ENCODE measurements around the gene ARL2.
"Not testable (repeated sequence)": the region's sequence is repeated elsewhere in the genome, so short reads cannot be mapped to it uniquely, and the experiment has no call there.

Gene ARL2

DNA sequence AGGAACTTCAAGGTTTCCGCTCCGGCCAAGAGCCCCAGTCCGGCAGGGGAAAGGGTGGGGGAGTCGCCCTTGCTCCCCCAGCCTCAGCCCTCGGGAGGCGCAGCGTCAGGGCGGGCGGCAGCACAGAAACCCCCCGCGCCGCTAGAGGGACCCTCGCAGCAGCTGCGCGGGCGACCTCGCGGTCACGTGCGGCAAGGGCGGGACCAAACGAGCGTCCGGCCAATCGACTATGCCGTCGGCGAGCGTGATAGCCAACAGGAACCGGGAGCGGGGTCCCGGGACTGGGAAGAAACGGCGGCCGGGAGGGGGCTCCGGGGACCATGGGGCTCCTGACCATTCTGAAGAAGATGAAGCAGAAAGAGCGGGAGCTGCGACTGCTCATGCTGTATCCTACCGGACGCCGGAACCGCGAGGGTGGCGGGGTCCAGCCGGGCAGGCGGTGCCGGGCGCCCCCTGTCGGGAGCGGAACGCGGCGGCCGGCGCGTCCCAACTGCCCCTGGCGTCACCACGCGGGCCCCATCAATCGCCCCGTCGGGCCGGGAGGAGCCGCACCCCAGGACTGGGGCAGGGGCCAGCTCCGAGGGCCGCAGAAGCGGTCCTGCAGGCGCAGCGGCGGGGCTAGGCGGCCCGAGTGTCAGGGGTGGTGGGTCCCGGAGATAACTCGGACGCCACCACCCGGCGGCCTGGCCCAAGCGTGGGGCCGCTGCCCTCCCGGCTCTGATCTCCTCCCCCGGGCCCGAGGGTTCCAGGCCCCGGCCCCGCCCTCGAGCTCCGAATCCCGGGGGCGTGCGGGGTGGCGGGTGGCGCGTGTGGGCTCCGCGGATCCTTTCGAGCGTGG lies at the start of gene ARL2:
ARL2 (plus strand) TSS at position 273 of the 838 bp plus-strand sequence; CDS start at position 321, 48 bp downstream.
- CTCF ChIA-PET: interaction anchor here (0.8 to 6.6 kb wide), 23 partner anchors 12 to 301 kb away, joined by 3 to 42 read pairs (median 4); partner anchors contain the start of genes BATF2, CDC42BPG, MAJIN and SAC3D1
- peak; percentile 90 for DNase-seq
- Mint-ChIP-seq H3K4me1 (peaks cover 32% of the 10 kb centered on the region), H3K4me3 (peak within 1 kb of the TSS; percentile 89), H3K9me3 (no peaks in the 10 kb centered on the region), H3K27ac (peak within 1 kb of the TSS; percentile 98), H3K36me3 (peaks cover 15% of the 10 kb centered on the region), H3K27me3 (peaks cover 15% of the 10 kb centered on the region)

DNA sequence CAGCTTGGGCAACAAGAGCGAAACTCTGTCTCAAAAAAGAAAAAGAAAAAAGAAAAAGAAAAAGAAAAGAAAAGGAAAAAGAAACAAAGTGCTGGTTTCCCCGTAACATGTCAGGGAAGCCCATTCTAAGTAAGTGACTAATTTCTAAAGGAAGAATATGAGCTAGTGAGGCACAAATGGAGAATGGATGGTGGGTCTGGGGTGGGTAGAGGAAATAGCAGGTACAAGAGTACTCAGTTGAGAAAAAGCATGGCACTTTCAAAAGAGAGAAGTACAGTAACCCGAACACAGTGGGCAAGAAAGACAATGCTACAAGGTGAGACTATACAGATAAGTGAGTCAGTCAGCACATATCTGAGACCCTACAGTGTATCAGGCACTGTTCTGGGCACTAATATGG lies 46.6 kb upstream of the ARL2 start:
- Mint-ChIP-seq H3K36me3 (no peaks in the 10 kb centered on the region), H3K4me3 (no peak overlapping the region), H3K9me3 (no peaks in the 10 kb centered on the region), H3K27ac (no peak overlapping the region), H3K4me1 (peaks cover 26% of the 10 kb centered on the region), H3K27me3 (peaks cover 13% of the 10 kb centered on the region)
- DNase-seq: no peak
- CTCF ChIA-PET: interaction anchor here (1.7 kb wide), 1 partner anchor 47 kb away, joined by 4 read pairs; the partner anchor contains the start of gene ARL2

DNA sequence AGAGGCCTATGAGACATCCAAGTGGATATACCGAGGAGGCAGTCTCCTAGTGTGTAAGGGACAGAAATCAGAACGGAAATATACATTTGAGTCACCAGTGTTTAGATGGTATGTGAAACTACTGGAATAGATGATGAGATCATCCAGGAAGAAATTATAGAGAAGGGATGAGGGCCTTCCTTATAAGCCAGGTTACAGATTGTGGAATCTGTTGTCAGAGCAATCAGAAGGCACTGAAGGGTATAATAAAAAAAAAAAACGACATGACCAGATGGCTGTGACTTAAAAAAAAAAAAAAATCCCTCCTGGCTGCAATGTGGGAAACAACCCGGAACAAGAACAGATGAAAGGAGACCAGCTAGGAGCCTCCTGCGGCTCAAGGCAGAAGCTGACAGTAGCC lies 44.8 kb upstream of the ARL2 start:
- DNase-seq: no peak
- CTCF ChIA-PET: interaction anchor here (0.6 kb wide), 1 partner anchor 20 kb away, joined by 3 read pairs; no protein-coding TSS in a partner anchor
- H3K27ac Mint-ChIP-seq: no peak overlapping the region

DNA sequence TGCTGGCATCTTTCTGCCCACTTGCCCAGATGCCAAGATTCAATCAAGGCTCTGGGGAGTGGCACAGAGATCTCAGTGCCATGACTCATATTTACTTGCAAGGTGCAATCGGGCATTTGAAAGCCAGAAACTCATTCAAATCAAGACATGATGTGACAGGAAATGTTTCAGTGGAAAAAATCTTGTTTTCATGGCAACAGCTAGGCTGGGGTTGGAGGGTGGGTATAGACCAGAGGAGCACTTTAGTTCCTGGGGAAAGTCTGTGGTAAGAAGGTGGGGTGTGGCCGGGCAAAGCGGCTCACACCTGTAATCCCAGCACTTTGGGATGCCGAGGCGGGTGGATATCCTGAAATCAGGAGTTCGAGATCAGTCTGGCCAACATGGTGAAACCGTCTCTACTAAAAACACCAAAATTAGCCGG lies 43.2 kb upstream of the ARL2 start:
- Mint-ChIP-seq H3K4me1 (peaks cover 24% of the 10 kb centered on the region), H3K9me3 (no peaks in the 10 kb centered on the region), H3K36me3 (no peaks in the 10 kb centered on the region), H3K4me3 (peak overlapping the region; percentile 42), H3K27me3 (peaks cover 13% of the 10 kb centered on the region), H3K27ac (no peak overlapping the region)
- CTCF ChIA-PET: no interaction called here
- no peak for DNase-seq

More for the DNA sequence above, 44.8 kb upstream of the ARL2 start:
- H3K4me1 Mint-ChIP-seq: peaks cover 27% of the 10 kb centered on the region
- H3K36me3 Mint-ChIP-seq: no peaks in the 10 kb centered on the region
- H3K4me3 Mint-ChIP-seq: no peak overlapping the region
- peaks cover 13% of the 10 kb centered on the region for H3K27me3 Mint-ChIP-seq
- no peaks in the 10 kb centered on the region for H3K9me3 Mint-ChIP-seq

DNA sequence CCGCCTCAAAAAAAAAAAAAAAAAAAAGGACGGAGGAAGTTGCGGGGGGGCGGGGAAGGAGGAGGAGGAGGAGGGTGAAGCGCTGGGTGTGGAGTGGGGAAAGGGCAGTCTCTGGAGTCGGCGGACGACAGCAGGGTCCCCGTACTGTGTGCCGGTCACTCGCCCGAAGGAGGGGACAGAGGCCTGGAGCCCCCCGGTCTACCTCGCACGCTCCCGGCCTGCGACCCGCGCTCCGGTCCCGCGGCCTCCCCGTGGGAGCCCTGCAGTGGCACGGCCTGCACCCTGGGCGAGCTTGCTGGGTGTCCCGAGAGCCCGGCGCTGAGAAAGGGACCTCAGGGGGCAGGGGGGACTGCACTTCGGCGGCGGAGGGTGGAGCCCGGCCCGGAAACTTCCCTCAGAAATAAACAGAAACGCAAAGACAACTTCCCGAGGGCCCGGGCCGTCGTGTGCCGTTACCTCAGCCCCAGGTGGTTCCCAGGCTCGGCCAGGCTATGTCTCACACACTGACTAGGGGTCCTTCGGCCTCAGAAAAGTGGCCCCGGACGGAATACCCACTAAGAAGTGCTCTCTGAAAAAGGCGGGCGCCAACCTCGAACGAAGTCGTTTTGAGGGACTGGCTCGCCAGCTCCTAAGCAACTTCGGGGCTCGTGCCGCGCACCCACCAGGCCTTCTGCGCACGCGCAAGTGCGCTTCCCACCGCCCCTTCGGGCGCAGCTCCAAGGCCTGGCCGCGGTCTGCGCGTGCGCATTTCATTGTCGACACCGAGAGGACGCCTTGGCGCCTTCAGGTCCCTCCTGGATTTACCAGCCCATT lies 42.3 kb upstream of the ARL2 start, which contains the start of gene MAJIN:
MAJIN (minus strand) TSS at position 688 of the 813 bp plus-strand sequence. CDS start 12,703 bp downstream, outside the sequence.
- peaks cover 13% of the 10 kb centered on the region for H3K27me3 Mint-ChIP-seq
- peak within 1 kb of the TSS; percentile 44 for H3K4me3 Mint-ChIP-seq
- CTCF ChIA-PET: interaction anchor here (1.0 kb wide), 1 partner anchor 43 kb away, joined by 3 read pairs; the partner anchor contains the start of gene ARL2
- peaks cover 24% of the 10 kb centered on the region for H3K4me1 Mint-ChIP-seq
- H3K9me3 Mint-ChIP-seq: no peaks in the 10 kb centered on the region
- no peaks in the 10 kb centered on the region for H3K36me3 Mint-ChIP-seq
- H3K27ac Mint-ChIP-seq: peak within 1 kb of the TSS; percentile 37
- DNase-seq: peak; percentile 89

DNA sequence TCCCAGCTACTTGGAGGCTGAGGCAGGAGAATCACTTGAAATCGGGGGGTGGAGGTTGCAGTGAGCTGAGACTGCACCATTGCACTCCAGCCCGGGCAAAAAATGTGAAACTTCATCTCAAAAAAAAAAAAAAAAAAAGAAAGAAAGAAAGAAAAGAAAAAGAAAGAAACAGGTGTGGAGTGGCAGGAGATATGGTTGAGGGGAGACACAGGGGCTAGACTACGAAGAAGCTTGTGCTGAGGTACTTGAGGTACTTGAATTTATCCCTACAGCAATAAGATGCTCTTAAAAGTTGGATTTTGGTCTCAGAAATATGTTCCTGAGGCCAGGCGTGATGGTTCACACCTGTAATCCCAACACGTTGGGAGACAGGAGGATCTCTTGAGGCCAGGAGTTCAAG lies 39.8 kb upstream of the ARL2 start:
- CTCF ChIA-PET: no interaction called here

DNA sequence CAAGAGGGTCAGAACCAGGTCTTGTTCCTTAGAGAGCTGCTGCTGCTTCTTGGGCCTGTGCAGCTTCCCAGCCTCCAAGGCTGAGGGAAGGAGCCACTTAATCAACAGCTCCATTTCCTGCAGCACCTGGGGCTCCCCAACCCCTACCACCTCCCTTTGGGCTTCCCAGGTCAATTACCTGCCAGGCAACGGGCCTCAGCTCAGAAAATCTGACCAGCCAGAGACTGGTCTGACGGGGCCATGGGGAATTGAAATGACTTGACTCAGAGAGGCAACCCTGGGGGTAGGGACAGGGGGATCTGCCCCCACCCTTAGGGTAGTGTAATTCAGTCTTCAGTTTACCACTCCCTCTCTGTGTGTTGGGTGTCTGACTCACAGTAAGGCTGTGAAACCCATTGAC lies 37.3 kb upstream of the ARL2 start:
- CTCF ChIA-PET: interaction anchor here (0.5 kb wide), 1 partner anchor 151 kb away, joined by 3 read pairs; no protein-coding TSS in a partner anchor
- no peak overlapping the region for H3K4me3 Mint-ChIP-seq

More for the DNA sequence above, 39.8 kb upstream of the ARL2 start:
- no peaks in the 10 kb centered on the region for H3K9me3 Mint-ChIP-seq
- no peaks in the 10 kb centered on the region for H3K36me3 Mint-ChIP-seq
- peaks cover 17% of the 10 kb centered on the region for H3K27me3 Mint-ChIP-seq
- no peak overlapping the region for H3K4me3 Mint-ChIP-seq
- H3K27ac Mint-ChIP-seq: no peak overlapping the region
- peaks cover 20% of the 10 kb centered on the region for H3K4me1 Mint-ChIP-seq
- DNase-seq: no peak

DNA sequence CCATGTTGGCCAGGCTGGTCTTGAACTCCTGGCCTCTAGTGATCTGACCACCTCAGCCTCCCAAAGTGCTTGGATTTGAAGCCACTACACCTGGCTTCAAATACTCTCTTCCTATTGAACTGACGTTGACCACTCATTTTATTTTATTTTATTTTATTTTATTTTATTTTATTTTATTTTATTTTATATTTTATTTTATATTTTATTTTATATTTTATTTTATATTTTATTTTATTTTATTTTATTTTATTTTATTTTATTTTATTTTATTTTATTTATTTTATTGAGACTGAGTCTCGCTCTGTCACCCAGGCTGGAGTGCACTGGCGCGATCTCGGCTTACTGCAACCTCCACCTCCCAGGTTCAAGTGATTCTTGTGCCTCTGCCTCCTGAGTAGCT lies 30.6 kb upstream of the ARL2 start:
- H3K27ac Mint-ChIP-seq, H3K36me3 Mint-ChIP-seq, H3K9me3 Mint-ChIP-seq, H3K4me3 Mint-ChIP-seq, H3K4me1 Mint-ChIP-seq, CTCF ChIA-PET, DNase-seq: not testable (repeated sequence)
- peaks cover 19% of the 10 kb centered on the region for H3K27me3 Mint-ChIP-seq

More for the DNA sequence above, 37.3 kb upstream of the ARL2 start:
- no peaks in the 10 kb centered on the region for H3K9me3 Mint-ChIP-seq
- no peaks in the 10 kb centered on the region for H3K36me3 Mint-ChIP-seq
- peaks cover 12% of the 10 kb centered on the region for H3K4me1 Mint-ChIP-seq
- no peak for DNase-seq
- H3K27ac Mint-ChIP-seq: no peak overlapping the region
- H3K27me3 Mint-ChIP-seq: peaks cover 11% of the 10 kb centered on the region

DNA sequence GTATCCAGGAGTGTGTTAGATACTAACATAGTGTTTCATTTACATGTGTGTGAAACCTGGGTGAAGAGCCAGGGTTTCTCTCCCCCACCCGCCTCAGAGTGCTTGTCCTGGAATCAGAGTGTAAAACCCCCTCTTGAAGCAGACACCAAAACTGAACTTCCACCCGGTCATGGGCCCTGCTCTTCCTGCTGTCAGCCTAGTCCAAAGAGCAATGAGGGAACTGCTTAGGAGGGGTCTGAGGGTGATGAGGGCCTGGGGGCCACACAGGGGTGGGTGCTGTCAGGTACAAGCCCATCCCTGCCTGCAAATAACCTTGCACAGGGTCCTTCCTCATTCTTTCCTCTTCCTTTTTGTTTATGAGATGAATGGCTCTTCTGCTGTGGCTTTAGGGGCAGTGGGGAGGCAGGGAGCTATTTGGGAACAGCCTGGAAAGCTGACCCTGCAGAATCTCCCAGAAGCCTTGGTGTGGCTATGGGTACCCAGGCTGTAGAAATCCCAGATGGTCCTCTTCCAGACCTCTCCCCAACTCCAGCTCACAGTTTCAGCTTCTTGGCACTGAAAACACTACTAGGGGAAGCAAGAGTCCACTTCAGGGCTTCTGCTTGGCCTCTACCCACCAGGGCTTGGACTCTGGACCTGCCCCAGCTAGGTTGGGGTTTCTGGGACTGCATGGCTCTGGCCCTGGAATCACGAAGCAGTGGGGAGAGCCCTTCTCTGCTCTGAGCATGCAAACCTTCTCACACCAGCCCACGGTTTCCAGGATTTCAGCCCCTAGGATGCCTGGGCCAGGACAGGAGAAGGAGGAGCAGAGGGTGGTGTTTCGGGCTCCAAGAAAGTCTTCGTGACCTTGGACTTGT lies 25.7 kb upstream of the ARL2 start:
- H3K4me3 Mint-ChIP-seq: no peak overlapping the region
- peaks cover 18% of the 10 kb centered on the region for H3K4me1 Mint-ChIP-seq
- no peaks in the 10 kb centered on the region for H3K9me3 Mint-ChIP-seq
- DNase-seq: no peak
- H3K27ac Mint-ChIP-seq: peak overlapping the region; percentile 11
- H3K27me3 Mint-ChIP-seq: peaks cover 33% of the 10 kb centered on the region
- H3K36me3 Mint-ChIP-seq: no peaks in the 10 kb centered on the region
- CTCF ChIA-PET: no interaction called here

DNA sequence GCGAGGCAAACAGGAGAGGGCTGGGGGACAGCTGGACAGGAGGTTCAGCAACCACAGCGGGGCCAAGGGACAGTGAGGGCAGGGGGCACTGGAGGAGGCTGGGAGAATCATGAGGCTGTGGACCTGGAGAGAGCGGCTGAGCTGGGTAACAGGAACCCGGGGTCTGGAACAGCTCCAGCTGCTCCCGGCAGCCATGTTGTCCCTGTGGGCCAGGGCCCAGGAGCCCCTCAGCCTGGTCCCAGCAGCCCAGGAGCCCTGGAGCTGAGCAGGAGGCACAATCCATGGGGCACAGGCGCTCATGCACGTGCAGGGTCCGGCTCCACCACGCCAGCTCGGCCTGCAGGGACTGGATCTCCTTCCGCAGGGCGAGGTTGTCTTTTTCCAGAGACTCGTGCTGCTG lies 24.5 kb upstream of the ARL2 start:
- CTCF ChIA-PET: no interaction called here
- Mint-ChIP-seq H3K36me3 (no peaks in the 10 kb centered on the region), H3K4me3 (no peak overlapping the region), H3K9me3 (no peaks in the 10 kb centered on the region), H3K27me3 (peaks cover 39% of the 10 kb centered on the region), H3K27ac (no peak overlapping the region), H3K4me1 (peaks cover 18% of the 10 kb centered on the region)
- no peak for DNase-seq

DNA sequence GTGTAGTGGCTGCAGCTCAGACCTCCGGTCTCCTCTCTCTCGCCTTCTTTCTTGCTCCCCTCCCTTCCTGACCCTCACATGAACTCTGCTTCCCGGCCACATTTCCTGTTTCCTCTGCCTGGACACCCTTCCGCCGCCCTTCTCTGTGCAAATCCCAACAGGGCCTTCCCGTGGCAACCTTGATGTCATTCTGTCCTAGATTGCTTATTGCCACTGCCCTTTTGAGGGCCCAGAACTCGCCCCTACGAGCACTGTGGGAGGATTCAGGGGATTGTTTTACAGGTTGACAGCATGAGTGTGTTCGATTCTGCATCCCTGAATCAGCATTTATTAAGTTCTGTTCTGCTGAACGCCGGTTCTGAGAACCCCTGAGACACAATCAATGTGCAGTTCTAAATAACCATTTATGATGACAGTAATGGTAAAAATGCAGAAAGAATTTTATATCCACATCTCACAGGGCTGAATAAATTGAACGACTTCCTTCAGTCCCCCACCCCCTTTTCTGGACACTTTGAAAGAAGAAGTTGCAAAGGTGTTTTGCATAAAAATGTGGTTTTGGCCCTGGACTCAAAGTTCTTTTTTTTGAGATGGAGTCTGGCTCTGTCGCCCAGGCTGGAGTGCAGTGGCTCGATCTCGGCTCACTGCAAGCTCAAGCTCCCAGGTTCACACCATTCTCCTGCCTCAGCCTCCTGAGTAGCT lies 23.6 kb upstream of the ARL2 start:
- Mint-ChIP-seq H3K4me1 (peaks cover 18% of the 10 kb centered on the region), H3K4me3 (no peak overlapping the region), H3K36me3 (no peaks in the 10 kb centered on the region), H3K27me3 (peaks cover 44% of the 10 kb centered on the region), H3K9me3 (no peaks in the 10 kb centered on the region), H3K27ac (no peak overlapping the region)
- CTCF ChIA-PET: no interaction called here
- no peak for DNase-seq

DNA sequence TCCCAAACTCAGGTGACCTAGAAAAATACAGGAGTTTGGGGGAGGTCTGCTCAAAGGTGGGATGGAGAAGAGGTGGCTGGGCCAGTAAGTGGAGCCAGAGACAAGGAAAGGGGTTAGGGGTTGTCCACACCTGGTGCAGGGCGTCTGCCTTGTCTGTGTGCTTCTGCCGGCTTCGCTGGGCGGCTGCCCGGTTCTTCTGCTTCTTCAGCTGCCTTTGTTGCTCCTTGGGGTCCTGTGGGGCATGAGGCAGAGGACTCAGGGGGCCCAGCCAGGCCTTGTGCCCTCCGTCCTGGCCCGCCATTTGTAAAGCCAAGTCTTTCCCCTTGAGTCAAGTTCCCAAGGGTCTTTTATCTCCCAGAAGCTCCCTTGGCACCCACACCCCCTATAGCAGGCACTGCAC lies 19.6 kb upstream of the ARL2 start:
- H3K4me1 Mint-ChIP-seq: peaks cover 39% of the 10 kb centered on the region
- CTCF ChIA-PET: no interaction called here
- H3K4me3 Mint-ChIP-seq: no peak overlapping the region
- no peaks in the 10 kb centered on the region for H3K9me3 Mint-ChIP-seq
- no peaks in the 10 kb centered on the region for H3K36me3 Mint-ChIP-seq
- H3K27ac Mint-ChIP-seq: no peak overlapping the region
- DNase-seq: no peak
- peaks cover 47% of the 10 kb centered on the region for H3K27me3 Mint-ChIP-seq

DNA sequence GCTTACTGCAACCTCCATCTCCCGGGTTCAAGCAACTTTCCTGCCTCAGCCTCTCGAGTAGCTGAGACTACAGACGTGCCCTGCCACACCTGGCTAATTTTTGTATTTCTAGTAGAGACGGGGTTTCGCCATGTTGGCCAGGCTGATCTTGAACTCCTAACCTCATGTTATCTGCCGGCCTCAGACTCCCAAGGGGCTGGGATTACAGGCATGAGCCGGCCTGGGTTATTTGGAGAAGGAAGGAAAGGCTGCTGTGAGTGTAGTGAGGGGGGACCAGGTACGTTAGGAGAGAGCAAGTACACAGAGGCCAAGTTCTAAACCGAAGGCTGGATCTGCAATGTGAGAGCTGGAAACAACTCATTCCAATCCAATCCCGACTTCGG lies 17.6 kb upstream of the ARL2 start:
- Mint-ChIP-seq H3K36me3 (no peaks in the 10 kb centered on the region), H3K27ac (no peak overlapping the region), H3K4me1 (peaks cover 34% of the 10 kb centered on the region), H3K27me3 (peaks cover 38% of the 10 kb centered on the region), H3K4me3 (no peak overlapping the region), H3K9me3 (no peaks in the 10 kb centered on the region)
- DNase-seq: no peak
- CTCF ChIA-PET: interaction anchor here (1.1 to 3.7 kb wide), 5 partner anchors 17 to 151 kb away, joined by 3 to 20 read pairs (median 5); partner anchors contain the start of gene ARL2

All from activated naive CD4-positive, alpha-beta T cell treated with anti-CD3 and anti-CD28 coated beads, Interleukin-2, amount 10 ng/mL, durations not matched to agents 7 days and 5 days (primary cell).